Measurements from ENCODE around the gene OR56B1.

DNA sequence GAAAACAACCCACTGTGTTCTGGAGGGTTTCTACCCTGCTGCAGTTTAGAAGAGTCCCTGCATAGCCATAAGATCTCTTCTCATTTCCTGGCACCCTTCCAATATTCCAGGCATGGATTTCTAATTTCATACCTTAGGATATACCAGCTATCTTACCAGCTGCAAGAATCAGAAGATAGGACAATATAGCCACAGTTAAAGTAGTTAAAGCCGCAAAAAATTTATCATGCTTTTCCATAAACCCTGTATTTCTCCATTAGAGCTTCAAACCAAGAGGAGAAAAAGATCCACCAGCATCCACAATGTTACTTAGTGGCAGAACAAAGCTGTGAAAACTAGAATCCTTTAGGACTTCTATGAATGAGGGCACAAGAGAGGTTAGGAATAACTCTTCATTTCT lies 8.6 kb upstream of the OR56B1 start:
- TF ChIP-seq POLR2AphosphoS5 (IDR thresholded peaks at IDR 0.05; ENCODE audit: low read depth, low read length) (no peak), UBTF (CRISPR knock-in tag; IDR thresholded peaks at IDR 0.05) (no peak), ETS1 (CRISPR knock-in tag; IDR thresholded peaks at IDR 0.05) (no peak), RBM22 (optimal IDR thresholded peaks at IDR 0.05; ENCODE audit: low read length) (no peak), E2F1 (CRISPR knock-in tag; IDR thresholded peaks at IDR 0.05) (no peak), ZNF337 (CRISPR knock-in tag; IDR thresholded peaks at IDR 0.05; ENCODE audit: borderline replicate concordance, low read depth) (no peak), TBX3 (IDR thresholded peaks at IDR 0.05; ENCODE audit: borderline replicate concordance) (no peak), SRF (IDR thresholded peaks at IDR 0.05; ENCODE audit: low read depth, low read length) (no peak), ZNF737 (CRISPR knock-in tag; IDR thresholded peaks at IDR 0.05; ENCODE audit: borderline replicate concordance) (no peak), CHD4 (IDR thresholded peaks at IDR 0.05; ENCODE audit: borderline replicate concordance, low read length) (no peak), MLLT10 (CRISPR knock-in tag; IDR thresholded peaks at IDR 0.05) (no peak), SMAD3 (CRISPR knock-in tag; IDR thresholded peaks at IDR 0.05) (no peak)
- TF ChIP-seq, protein P1, sequence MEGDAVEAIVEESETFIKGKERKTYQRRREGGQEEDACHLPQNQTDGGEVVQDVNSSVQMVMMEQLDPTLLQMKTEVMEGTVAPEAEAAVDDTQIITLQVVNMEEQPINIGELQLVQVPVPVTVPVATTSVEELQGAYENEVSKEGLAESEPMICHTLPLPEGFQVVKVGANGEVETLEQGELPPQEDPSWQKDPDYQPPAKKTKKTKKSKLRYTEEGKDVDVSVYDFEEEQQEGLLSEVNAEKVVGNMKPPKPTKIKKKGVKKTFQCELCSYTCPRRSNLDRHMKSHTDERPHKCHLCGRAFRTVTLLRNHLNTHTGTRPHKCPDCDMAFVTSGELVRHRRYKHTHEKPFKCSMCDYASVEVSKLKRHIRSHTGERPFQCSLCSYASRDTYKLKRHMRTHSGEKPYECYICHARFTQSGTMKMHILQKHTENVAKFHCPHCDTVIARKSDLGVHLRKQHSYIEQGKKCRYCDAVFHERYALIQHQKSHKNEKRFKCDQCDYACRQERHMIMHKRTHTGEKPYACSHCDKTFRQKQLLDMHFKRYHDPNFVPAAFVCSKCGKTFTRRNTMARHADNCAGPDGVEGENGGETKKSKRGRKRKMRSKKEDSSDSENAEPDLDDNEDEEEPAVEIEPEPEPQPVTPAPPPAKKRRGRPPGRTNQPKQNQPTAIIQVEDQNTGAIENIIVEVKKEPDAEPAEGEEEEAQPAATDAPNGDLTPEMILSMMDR (CRISPR knock-in tag; IDR thresholded peaks at IDR 0.05) = no peak
- TF ChIP-seq, protein P2, sequence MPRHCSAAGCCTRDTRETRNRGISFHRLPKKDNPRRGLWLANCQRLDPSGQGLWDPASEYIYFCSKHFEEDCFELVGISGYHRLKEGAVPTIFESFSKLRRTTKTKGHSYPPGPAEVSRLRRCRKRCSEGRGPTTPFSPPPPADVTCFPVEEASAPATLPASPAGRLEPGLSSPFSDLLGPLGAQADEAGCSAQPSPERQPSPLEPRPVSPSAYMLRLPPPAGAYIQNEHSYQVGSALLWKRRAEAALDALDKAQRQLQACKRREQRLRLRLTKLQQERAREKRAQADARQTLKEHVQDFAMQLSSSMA (CRISPR knock-in tag; IDR thresholded peaks at IDR 0.05) = no peak

Data from HepG2 (cell line).